H1 (cell line): ENCODE measurements around the gene EPM2A.

Experiments used
- EGR1 ChIP-seq: IDR thresholded peaks from 2 replicates; pipeline ENCODE4 v1.6.1; 2011; ENCODE audit warnings: low read depth, low read length, borderline replicate concordance
- HDAC6 ChIP-seq: IDR thresholded peaks from one replicate; pipeline ENCODE4 v1.7.1; 2012; ENCODE audit warnings: low read depth, mild to moderate bottlenecking, inconsistent platforms, low read length, moderate library complexity
- KDM1A ChIP-seq: fragments of 200-600, 300-600 bp; sonication (generic); IDR thresholded peaks from 2 replicates; pipeline ENCODE4 v1.7.1; 2016; ENCODE audit warnings: mild to moderate bottlenecking, low read length, borderline replicate concordance
- KDM5A ChIP-seq: fragments of 200-600 bp; IDR thresholded peaks from 2 replicates; pipeline ENCODE4 v1.7.1; 2012; ENCODE audit warnings: mild to moderate bottlenecking, low read length, inconsistent platforms, mixed read lengths
- YY1 ChIP-seq: IDR thresholded peaks from 2 replicates; pipeline ENCODE4 v1.6.1; 2011; ENCODE audit warnings: low read depth, mild to moderate bottlenecking, low read length
- TF ChIP-seq, protein P1 (sequence below), 3 experiments: IDR thresholded peaks; 1 replicate in 2 of 3; 2 replicates in 1 of 3; pipeline versions ENCODE4 v1.5.1 to v1.6.1; 2011; ENCODE audit warnings: low read length in 3 of 3, mild to moderate bottlenecking in 3 of 3, inconsistent platforms in 2 of 3, low read depth in 1 of 3, moderate library complexity in 1 of 3; ENCODE audit not compliant: insufficient read depth in 1 of 3; ENCODE audit errors: control extremely low read depth in 1 of 3

DNA sequence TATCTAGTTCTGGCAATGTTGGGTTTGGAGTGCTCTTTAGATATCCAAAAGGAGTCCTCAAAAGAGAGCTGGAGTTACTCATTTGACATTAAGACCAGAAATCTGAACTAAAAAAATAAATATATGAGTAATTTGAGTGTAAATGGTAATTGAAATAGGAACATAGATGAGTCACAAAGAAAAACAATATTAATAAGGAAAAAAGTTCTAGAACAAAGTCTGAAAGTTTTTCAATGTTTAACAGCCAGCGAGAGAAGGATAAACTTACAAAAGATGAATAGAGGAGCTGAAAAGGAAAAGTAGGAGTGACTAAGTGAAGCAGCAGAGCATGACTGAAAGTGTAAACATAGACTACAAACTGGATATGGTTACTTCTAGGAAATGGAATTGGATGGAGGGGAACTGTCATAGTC lies 46.8 kb downstream of the EPM2A start:
- no peak for TF ChIP-seq EGR1
- TF ChIP-seq KDM1A, result no peak
- TF ChIP-seq, protein P1, sequence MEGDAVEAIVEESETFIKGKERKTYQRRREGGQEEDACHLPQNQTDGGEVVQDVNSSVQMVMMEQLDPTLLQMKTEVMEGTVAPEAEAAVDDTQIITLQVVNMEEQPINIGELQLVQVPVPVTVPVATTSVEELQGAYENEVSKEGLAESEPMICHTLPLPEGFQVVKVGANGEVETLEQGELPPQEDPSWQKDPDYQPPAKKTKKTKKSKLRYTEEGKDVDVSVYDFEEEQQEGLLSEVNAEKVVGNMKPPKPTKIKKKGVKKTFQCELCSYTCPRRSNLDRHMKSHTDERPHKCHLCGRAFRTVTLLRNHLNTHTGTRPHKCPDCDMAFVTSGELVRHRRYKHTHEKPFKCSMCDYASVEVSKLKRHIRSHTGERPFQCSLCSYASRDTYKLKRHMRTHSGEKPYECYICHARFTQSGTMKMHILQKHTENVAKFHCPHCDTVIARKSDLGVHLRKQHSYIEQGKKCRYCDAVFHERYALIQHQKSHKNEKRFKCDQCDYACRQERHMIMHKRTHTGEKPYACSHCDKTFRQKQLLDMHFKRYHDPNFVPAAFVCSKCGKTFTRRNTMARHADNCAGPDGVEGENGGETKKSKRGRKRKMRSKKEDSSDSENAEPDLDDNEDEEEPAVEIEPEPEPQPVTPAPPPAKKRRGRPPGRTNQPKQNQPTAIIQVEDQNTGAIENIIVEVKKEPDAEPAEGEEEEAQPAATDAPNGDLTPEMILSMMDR (IDR thresholded peaks at IDR 0.05; ENCODE audit: control extremely low read depth in 1 of 3, insufficient read depth in 1 of 3, low read depth in 1 of 3, low read length in 3 of 3), result no peak
- no peak for TF ChIP-seq KDM5A
- TF ChIP-seq YY1, result no peak
- TF ChIP-seq HDAC6, result no peak
